Measurements from ENCODE around the gene KIAA0930.
A peak's percentile ranks its signal among the peaks of the same experiment; 100 is the strongest.

KIAA0930 gene

DNA sequence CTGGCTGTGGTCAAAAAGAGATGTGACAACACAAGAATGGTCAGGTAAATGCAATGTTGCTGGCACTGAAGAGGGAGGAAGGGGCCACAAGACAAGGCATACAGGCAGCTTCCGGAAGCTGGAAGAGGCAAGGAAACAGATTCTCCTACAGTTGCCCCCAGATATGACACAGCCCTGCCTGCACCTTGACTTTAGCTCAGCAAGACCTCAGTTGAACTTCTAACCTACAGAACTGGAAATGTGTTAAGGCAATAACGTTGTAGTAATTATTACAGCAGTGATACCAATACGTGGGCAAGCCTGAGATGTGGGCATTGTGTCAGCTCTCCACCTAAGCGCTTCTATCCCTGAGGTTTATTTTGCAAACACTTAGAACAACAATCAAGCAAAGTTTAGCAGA lies 4.2 kb upstream of the KIAA0930 start:
- no peak for DNase-seq
- Histone ChIP-seq H3K36me3 (ENCODE audit: control insufficient read depth in 4 of 4, insufficient read depth in 4 of 4, low read length in 3 of 4) (no peaks in the 10 kb centered on the region), H3K4me1 (ENCODE audit: control extremely low read depth in 1 of 4, control insufficient read depth in 4 of 4, insufficient read depth in 4 of 4, low read length in 3 of 4) (peaks cover 0 to 28% (median 16%) of the 10 kb centered on the region in 4 experiments), H3K9me3 (ENCODE audit: control extremely low read depth in 1 of 5, control insufficient read depth in 4 of 5, insufficient read depth in 2 of 5, low read depth in 1 of 5, low read length in 4 of 5) (no peaks in the 10 kb centered on the region), H3K27ac (ENCODE audit: insufficient read depth in 1 of 2, low read depth in 1 of 2, low read length in 2 of 2, poor library complexity in 1 of 2, severe bottlenecking in 2 of 2) (no peak overlapping the region), H3K27me3 (replicated peaks in 2 of 5; ENCODE audit: control insufficient read depth in 4 of 5, insufficient read depth in 5 of 5, low read length in 4 of 5) (no peaks in the 10 kb centered on the region), H3K4me3 (ENCODE audit: control insufficient read depth in 1 of 7, extremely low read depth in 1 of 7, insufficient read depth in 4 of 7, low read depth in 2 of 7, low read length in 6 of 7) (no peak overlapping the region)
- 77% methylated on average over 3 of the region's 4 CpGs for WGBS (ENCODE audit: insufficient coverage)
- CTCF ChIA-PET = interaction anchor here (0.9 kb wide), 1 partner anchor 30 kb away, joined by 3 read pairs; no protein-coding TSS in a partner anchor
- POLR2A ChIA-PET = no interaction called here

DNA sequence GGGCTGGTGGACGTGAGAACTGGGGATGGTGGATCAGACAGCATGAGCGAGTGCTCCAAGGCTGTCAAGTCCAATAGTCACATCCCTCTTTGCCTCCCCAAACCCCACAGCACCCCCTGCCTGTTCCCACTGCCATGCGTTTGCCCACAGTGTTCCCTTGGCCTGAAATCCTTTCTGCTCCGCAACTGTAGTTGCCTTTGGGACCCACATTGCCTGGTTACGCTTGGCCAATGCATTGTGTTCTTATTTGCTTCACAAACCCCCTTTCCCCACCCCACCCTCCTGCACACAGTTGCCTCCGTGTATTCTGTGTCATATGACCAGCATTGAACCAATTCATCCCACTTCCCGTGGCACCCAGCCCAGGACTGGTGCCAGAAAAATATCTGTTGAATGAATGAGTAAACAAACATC lies 2.1 kb upstream of the KIAA0930 start:
- H3K4me3 ChIP-seq (ENCODE audit: control insufficient read depth in 1 of 7, extremely low read depth in 1 of 7, insufficient read depth in 4 of 7, low read depth in 2 of 7, low read length in 6 of 7) = no peak overlapping the region
- H3K36me3 ChIP-seq (ENCODE audit: control insufficient read depth in 4 of 4, insufficient read depth in 4 of 4, low read length in 3 of 4) = peaks cover 0 to 12% (median 5%) of the 10 kb centered on the region in 4 experiments
- H3K4me1 ChIP-seq (ENCODE audit: control extremely low read depth in 1 of 4, control insufficient read depth in 4 of 4, insufficient read depth in 4 of 4, low read length in 3 of 4) = peaks cover 0 to 49% (median 31%) of the 10 kb centered on the region in 4 experiments
- no peak for DNase-seq
- WGBS (ENCODE audit: insufficient coverage) = 100% methylated on average over 2 of the region's 7 CpGs
- CTCF ChIA-PET = no interaction called here
- POLR2A ChIA-PET = no interaction called here
- no peak overlapping the region for H3K27ac ChIP-seq (ENCODE audit: insufficient read depth in 1 of 2, low read depth in 1 of 2, low read length in 2 of 2, poor library complexity in 1 of 2, severe bottlenecking in 2 of 2)
- no peaks in the 10 kb centered on the region for H3K9me3 ChIP-seq (ENCODE audit: control extremely low read depth in 1 of 5, control insufficient read depth in 4 of 5, insufficient read depth in 2 of 5, low read depth in 1 of 5, low read length in 4 of 5)
- H3K27me3 ChIP-seq (replicated peaks in 2 of 5; ENCODE audit: control insufficient read depth in 4 of 5, insufficient read depth in 5 of 5, low read length in 4 of 5) = no peaks in the 10 kb centered on the region

DNA sequence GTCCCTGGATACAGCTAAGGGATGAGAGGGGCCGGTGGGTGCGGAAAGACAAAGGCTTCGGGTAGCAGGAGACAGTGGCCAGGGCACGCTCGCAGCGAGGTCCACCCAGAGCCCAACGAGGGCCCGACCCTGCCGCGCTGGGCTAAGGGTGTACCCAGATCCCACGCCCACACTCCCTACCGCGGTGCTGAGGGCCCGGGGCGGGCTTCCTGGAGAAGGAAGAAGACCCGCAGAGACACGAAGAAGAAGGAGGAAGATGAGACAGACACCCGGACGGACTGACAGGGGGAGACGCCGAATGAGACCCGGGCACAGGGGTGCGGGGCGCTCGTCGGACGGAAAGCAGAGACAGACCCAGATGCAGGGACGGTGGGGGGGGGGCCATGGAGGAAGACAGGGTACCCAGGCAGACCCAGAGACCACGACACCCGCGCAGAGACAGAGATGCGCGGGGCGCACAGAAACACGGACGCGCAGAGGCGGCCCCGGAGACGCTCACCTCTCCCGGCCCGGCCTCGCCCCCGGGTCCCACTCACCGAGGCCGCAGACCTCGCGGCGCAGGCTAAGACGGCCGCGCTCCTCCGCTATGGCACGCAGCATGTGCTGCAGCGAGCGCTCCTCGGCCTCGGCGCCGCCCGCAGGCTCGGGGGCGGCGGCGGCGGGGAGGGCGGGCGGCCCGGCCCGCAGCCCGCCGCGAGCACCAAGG lies 437 bp downstream of the KIAA0930 start:
- no peaks in the 10 kb centered on the region for H3K9me3 ChIP-seq (ENCODE audit: control extremely low read depth in 1 of 5, control insufficient read depth in 4 of 5, insufficient read depth in 2 of 5, low read depth in 1 of 5, low read length in 4 of 5)
- POLR2A ChIA-PET = no interaction called here
- peaks cover 0 to 33% (median 11%) of the 10 kb centered on the region in 4 experiments for H3K36me3 ChIP-seq (ENCODE audit: control insufficient read depth in 4 of 4, insufficient read depth in 4 of 4, low read length in 3 of 4)
- H3K4me3 ChIP-seq (ENCODE audit: control insufficient read depth in 1 of 7, extremely low read depth in 1 of 7, insufficient read depth in 4 of 7, low read depth in 2 of 7, low read length in 6 of 7) = peak overlapping the region; percentile 61 to 82 (median 76)
- H3K27me3 ChIP-seq (replicated peaks in 2 of 5; ENCODE audit: control insufficient read depth in 4 of 5, insufficient read depth in 5 of 5, low read length in 4 of 5) = no peaks in the 10 kb centered on the region
- H3K4me1 ChIP-seq (ENCODE audit: control extremely low read depth in 1 of 4, control insufficient read depth in 4 of 4, insufficient read depth in 4 of 4, low read length in 3 of 4) = peaks cover 4 to 62% (median 51%) of the 10 kb centered on the region in 4 experiments
- DNase-seq = peak in 2 of 3 donors; percentile 48 to 61
- H3K27ac ChIP-seq (ENCODE audit: insufficient read depth in 1 of 2, low read depth in 1 of 2, low read length in 2 of 2, poor library complexity in 1 of 2, severe bottlenecking in 2 of 2) = no peak overlapping the region
- CTCF ChIA-PET = no interaction called here
- WGBS (ENCODE audit: insufficient coverage) = 0% methylated on average over 43 of the region's 73 CpGs

DNA sequence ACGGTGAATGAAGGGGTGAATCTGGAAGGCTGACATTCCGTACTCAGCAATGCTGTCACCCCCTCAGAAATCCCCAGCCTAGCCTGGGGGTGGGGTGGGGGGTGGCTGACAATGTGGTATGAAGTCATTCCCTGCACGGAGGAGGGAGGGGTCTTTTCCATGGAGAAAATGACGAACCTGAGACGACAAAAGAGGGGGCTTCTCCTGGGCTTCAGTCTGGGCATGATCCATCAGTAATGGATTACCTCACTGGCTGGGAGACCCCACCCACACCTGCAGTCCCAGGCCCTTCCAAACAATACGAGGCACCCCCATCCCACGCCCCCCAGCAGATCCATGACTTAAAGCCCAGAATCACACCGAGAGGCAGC lies 1.0 kb downstream of the KIAA0930 start:
- Histone ChIP-seq H3K9me3 (ENCODE audit: control extremely low read depth in 1 of 5, control insufficient read depth in 4 of 5, insufficient read depth in 2 of 5, low read depth in 1 of 5, low read length in 4 of 5) (no peaks in the 10 kb centered on the region), H3K4me3 (ENCODE audit: control insufficient read depth in 1 of 7, extremely low read depth in 1 of 7, insufficient read depth in 4 of 7, low read depth in 2 of 7, low read length in 6 of 7) (peak overlapping the region; percentile 61 to 82 (median 76)), H3K27ac (ENCODE audit: insufficient read depth in 1 of 2, low read depth in 1 of 2, low read length in 2 of 2, poor library complexity in 1 of 2, severe bottlenecking in 2 of 2) (no peak overlapping the region), H3K4me1 (ENCODE audit: control extremely low read depth in 1 of 4, control insufficient read depth in 4 of 4, insufficient read depth in 4 of 4, low read length in 3 of 4) (peaks cover 8 to 65% (median 56%) of the 10 kb centered on the region in 4 experiments), H3K27me3 (replicated peaks in 2 of 5; ENCODE audit: control insufficient read depth in 4 of 5, insufficient read depth in 5 of 5, low read length in 4 of 5) (no peaks in the 10 kb centered on the region), H3K36me3 (ENCODE audit: control insufficient read depth in 4 of 4, insufficient read depth in 4 of 4, low read length in 3 of 4) (peaks cover 0 to 33% (median 11%) of the 10 kb centered on the region in 4 experiments)
- DNase-seq = no peak
- ChIA-PET CTCF (no interaction called here), POLR2A (interaction anchor here (0.6 kb wide), 1 partner anchor 13 kb away, joined by 3 read pairs; no protein-coding TSS in a partner anchor)
- 5% methylated on average over 5 of the region's 8 CpGs for whole genome bisulfite sequencing (ENCODE audit: insufficient coverage)

DNA sequence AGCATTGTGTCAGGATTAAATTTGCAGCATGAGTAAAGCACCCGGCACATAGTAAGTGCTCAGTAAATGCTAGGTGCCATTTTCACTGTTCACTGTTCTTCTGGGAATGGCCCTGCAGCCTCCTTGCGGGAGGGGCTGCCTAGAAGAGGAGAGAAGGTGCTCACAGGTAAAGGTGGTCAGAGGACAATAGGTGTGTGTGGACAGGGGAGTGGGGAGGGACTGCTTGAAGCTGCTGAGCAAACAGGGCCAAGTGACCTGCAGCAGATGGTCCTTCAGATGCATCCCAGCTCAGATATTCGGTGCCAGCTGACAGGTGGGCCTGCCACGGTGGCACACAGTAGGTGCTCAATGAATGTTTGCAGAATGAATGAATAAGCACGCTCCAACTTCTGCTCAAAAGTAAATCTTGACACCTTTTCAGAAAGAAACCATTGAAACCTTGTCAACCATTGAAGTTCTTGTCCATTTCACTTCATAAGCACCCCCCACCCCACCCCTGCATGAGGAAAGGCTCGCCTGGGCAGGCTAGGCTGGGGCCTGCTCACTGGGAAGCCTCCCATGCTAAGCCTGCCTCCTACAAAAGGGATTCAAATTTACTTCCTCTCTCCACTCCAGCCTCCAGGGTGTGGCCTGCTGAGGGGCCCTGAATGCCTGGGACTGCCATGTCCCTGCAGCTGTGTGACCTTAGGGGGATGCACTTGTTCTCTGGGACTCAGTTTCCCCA lies 1.6 kb downstream of the KIAA0930 start:
- no peak for DNase-seq
- Histone ChIP-seq H3K27ac (ENCODE audit: insufficient read depth in 1 of 2, low read depth in 1 of 2, low read length in 2 of 2, poor library complexity in 1 of 2, severe bottlenecking in 2 of 2) (no peak overlapping the region), H3K9me3 (ENCODE audit: control extremely low read depth in 1 of 5, control insufficient read depth in 4 of 5, insufficient read depth in 2 of 5, low read depth in 1 of 5, low read length in 4 of 5) (no peaks in the 10 kb centered on the region), H3K36me3 (ENCODE audit: control insufficient read depth in 4 of 4, insufficient read depth in 4 of 4, low read length in 3 of 4) (peaks cover 0 to 36% (median 11%) of the 10 kb centered on the region in 4 experiments), H3K4me3 (ENCODE audit: control insufficient read depth in 1 of 7, extremely low read depth in 1 of 7, insufficient read depth in 4 of 7, low read depth in 2 of 7, low read length in 6 of 7) (peak overlapping the region in 4 of 7 experiments; percentile 76 to 82 (median 80)), H3K27me3 (replicated peaks in 2 of 5; ENCODE audit: control insufficient read depth in 4 of 5, insufficient read depth in 5 of 5, low read length in 4 of 5) (no peaks in the 10 kb centered on the region), H3K4me1 (ENCODE audit: control extremely low read depth in 1 of 4, control insufficient read depth in 4 of 4, insufficient read depth in 4 of 4, low read length in 3 of 4) (peaks cover 14 to 69% (median 61%) of the 10 kb centered on the region in 4 experiments)
- CTCF ChIA-PET = no interaction called here
- WGBS (ENCODE audit: insufficient coverage) = 78% methylated on average over 5 of the region's 6 CpGs
- POLR2A ChIA-PET = interaction anchor here (0.6 kb wide), 1 partner anchor 13 kb away, joined by 3 read pairs; no protein-coding TSS in a partner anchor

DNA sequence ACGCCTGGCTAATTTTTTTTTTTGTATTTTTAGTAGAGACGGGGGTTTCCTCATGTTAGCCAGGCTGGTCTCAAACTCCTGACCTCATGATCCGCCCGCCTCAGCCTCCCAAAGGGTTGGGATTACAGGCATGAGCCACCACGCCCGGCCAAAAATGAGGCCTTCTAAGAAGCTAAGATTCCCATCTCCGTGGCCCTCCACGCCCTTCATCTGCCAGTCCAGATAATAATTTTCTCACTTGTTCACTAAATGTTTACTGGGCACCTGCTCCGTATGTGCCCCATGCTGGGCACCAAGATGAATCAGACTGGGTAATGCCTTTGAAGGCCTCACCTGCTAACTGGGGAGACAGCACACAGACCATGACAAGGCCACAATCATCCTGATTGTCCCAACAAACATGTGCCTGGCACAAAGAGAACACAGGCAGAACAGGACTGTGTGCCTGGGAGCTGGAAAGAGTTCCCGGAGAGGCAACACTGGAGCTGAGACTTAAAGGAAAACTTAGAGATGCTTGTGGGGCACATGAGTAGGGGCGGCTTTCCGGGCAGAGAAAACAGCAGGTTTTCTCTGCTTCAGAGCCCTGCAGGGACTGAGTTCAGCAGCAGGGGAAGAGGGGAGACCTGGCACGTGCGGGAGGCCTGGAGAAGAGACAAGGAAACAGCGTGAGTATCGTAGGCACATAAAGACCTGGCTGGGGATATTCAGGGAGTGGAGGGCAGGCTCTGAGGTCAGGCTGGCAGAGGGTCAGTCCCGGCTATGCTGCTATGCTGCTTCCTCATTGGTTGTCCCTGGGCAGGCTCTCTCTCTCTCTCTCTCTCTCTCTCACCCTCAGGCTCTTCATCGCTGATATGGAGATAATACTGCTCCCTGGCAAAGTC lies 2.4 kb downstream of the KIAA0930 start:
- Histone ChIP-seq H3K4me1 (ENCODE audit: control extremely low read depth in 1 of 4, control insufficient read depth in 4 of 4, insufficient read depth in 4 of 4, low read length in 3 of 4) (peaks cover 14 to 77% (median 69%) of the 10 kb centered on the region in 4 experiments), H3K4me3 (ENCODE audit: control insufficient read depth in 1 of 7, extremely low read depth in 1 of 7, insufficient read depth in 4 of 7, low read depth in 2 of 7, low read length in 6 of 7) (no peak overlapping the region), H3K27me3 (replicated peaks in 2 of 5; ENCODE audit: control insufficient read depth in 4 of 5, insufficient read depth in 5 of 5, low read length in 4 of 5) (no peaks in the 10 kb centered on the region), H3K9me3 (ENCODE audit: control extremely low read depth in 1 of 5, control insufficient read depth in 4 of 5, insufficient read depth in 2 of 5, low read depth in 1 of 5, low read length in 4 of 5) (no peaks in the 10 kb centered on the region), H3K27ac (ENCODE audit: insufficient read depth in 1 of 2, low read depth in 1 of 2, low read length in 2 of 2, poor library complexity in 1 of 2, severe bottlenecking in 2 of 2) (no peak overlapping the region), H3K36me3 (ENCODE audit: control insufficient read depth in 4 of 4, insufficient read depth in 4 of 4, low read length in 3 of 4) (peaks cover 0 to 44% (median 12%) of the 10 kb centered on the region in 4 experiments)
- WGBS (ENCODE audit: insufficient coverage) = 97% methylated on average over 14 of the region's 18 CpGs
- POLR2A ChIA-PET = interaction anchor here (0.5 kb wide), 1 partner anchor 65 kb away, joined by 3 read pairs; no protein-coding TSS in a partner anchor
- DNase-seq = no peak
- CTCF ChIA-PET = no interaction called here

Measured in common myeloid progenitor, CD34-positive (primary cell).